ENCODE data around the gene RNF14.
"Not testable (repeated sequence)": the region's sequence is repeated elsewhere in the genome, so short reads cannot be mapped to it uniquely, and the experiment has no call there.

The RNF14 gene

GRCh38 chr5:142015781-142016533 is 47.1 kb downstream of the RNF14 start:
- DNase-seq: peak; percentile 22

- peak; percentile 19 for DNase-seq
Measured at GRCh38 chr5:142016556-142016955, 47.7 kb downstream of the RNF14 start.

DNA sequence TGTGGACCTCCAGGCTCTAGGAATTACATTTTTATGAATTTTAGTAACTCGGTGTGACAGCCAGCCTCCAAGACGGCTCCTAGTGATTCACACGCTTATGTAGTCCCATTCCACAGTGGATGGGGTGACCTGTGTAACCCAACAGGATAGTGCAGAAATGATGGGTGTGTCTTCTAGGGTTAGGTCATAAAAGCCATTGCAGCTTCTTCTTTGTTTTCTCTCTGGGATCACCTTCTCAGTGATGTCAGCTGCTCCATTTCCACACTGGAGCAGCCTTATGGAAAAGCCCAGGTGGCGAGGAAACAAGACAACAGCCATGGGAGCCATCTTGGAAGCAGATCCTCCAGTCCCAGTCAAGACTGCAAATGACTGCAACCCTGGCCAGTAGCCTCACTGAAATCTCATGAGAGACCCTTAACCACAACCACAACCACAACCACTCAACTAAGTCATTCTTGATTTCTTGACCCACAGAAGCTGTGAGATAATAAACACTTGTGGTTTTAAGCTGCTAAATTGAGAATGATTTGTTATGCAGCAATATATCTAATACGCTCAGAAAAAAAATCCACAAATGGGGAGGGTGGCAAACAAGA is 49.0 kb downstream of the RNF14 start:
- DNase-seq: no peak

GRCh38 chr5:142020122-142020659 is 51.3 kb downstream of the RNF14 start:
- DNase-seq: no peak

- DNase-seq: no peak
Measured at GRCh38 chr5:142023836-142024235, 54.9 kb downstream of the RNF14 start.

DNA sequence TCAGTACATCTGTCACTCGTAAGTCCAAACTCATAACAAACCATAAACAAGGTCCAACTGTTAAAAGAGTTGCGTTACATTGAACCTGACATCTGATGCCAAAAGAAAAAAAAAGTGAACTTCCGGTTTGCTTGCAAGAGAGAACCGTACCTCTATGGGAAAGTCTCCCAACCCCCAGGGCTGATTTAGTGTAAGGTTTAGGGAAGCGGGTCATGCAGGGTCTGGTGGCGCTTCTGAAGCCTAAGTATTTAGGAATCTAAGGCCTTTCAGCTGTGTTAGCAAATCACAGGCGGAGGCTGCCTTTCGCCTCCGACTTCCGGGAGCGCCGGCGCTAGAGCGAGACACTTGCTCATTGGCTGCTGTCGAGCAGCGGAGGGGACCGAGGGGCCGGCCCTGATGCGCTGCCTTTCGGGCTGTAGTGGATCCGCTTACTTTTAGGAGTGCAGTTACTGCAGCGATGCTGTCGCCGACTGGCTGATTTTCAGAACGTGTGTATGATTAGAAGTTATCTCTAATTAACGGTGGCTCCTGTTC is 55.9 kb downstream of the RNF14 start:
- DNase-seq: peak; percentile 77

GRCh38 chr5:142025637-142026036 is 56.7 kb downstream of the RNF14 start:
- DNase-seq: no peak

GRCh38 chr5:142032150-142032549 is 63.2 kb downstream of the RNF14 start:
- DNase-seq: no peak

DNA sequence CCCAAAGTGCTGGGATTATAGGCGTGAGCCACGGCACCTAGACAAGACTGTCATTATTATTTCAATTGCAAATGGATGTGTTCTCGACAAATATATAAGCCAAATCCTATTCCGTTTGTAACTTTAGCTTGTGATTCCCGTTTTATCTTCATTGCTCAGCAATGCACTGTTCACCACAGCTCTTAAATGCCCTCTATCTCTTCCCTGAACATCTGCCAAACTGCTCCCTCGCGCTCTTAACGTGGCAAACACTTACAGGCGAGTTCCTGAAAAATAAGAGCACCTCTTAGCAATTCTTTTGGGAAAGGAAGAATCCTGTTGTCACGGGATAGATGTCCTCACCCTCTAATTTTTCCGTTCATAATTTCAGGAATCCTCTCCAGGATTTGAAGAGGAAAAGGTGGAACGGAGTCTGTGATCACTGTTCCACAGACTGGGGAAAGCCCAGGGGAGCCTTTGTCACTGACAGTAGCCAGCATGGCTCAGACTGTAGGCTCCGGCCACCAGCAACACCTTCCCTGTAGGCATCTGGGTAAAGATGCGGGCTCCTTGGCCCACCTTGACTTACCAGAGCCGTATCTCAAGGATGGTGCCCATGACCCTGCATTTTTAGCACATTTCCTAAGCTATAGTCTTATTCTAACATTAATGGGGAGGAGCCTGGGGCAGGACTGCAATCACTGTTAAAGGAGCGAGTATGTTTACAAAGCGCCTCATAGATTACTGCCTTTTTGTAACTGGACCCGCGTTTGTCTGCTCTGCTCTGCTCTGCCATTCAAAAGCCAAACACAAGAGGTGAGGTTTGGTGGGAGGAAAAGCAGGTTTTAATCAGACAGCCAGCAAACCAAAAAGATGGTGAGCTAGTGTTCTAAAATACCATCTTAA is 64.1 kb downstream of the RNF14 start:
- DNase-seq: no peak

DNA sequence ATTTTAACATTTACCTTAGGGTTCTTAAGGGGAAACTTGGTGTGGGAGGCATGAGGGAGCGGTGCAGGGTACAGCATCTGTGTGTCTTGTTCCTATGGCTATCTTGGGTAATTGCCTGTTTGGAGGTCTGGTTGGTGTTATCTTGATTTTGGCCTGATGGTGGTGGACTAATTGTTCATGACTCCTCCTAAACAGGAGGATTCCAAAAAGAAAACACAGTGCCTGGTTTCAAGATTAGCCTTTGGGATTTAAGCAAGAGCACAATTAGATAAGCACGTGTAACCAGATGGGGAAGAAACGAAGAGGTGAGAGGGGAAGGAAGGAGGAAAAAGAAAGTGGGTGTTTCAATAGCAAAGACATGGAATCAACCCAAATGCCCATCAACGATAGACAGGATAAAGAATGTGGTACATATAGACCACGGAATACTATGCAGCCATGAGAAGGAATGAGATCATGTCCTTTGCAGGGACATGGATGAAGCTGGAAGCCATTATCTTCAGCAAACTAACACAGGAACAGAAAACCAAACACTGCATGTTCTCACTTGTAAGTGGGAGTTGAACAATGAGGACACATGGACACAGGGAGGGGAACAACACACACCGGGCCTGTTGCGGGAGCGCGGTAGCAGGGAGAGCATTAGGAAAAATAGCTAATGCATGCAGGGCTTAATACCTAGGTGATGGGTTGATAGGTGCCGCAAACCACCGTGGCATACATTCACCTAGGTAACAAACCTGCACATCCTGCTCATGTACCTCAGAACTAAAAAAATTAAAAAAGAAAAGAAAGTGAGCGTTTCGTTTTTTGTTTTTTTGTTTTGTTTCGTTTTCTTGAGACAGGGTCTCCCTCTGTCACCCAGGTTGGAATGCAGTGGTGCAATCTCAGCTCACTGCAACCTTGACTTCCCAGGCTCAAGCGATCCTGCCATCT is 65.0 kb downstream of the RNF14 start:
- not testable (repeated sequence) for DNase-seq

DNA sequence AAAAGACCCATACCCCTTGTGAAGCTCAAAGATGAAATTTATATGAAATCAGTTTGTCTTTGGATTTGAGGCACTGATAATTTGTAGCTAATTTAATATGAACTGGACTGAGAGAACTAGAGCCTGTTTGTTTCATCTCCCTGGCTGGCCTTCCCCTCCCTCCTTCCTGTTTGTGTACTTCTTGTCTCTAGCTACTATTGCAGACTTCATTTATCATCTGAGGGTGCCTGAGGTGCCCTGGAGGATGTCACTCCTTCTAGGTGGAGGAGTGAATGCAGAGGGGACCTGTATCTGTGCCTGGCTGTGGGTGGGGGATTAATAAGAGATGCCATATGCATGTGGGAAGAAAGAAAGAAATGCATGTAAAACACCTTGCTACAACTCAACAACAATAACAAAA is 66.1 kb downstream of the RNF14 start:
- no peak for DNase-seq

GRCh38 chr5:142036918-142037317 is 68.0 kb downstream of the RNF14 start:
- no peak for DNase-seq

DNA sequence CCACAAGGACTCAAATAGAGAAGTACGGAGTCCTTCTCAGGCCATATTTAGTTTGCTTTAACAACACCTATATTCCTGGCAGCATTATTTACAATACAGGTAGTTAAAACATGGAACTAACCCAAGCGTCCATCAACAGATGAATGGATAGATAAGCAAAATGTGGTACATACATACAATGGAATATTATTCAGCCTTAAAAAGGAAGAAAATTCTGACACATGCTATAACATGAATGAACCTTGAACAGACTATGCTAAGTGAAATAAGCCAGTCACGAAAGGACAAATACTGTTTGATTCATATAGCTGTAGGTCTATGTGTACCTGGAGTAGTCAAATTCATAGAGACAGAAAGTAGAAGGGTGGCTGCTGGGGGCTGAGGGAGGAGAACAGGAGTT is 68.7 kb downstream of the RNF14 start:
- DNase-seq: not testable (repeated sequence)

DNA sequence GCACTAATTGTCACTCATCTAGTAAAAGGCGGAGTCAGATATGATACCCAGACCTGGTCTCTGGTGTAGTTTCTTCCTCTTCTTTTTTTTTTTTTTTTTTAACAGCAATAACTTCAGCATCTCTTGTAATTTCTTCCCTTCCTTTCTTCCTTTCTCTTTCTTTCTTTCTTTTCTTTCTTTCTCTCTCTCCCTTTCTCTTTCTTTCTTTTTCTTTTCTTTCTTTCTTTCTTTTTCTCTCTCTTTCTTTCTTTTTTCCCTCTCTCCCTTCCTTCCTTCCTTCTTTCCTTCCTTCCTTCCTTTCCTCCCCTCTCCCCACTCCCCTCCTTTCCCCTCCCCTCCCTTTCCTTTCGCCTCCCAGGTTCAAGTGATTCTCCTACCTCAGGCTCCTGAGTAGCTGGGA is 69.8 kb downstream of the RNF14 start:
- no peak for DNase-seq

Data from activated CD4-positive, alpha-beta T cell treated with anti-CD3 and anti-CD28 coated beads for 1 hour (primary cell).